Bronchial epithelial cell (primary cell): Measurements from ENCODE around the gene FAF2. TPM values are rescaled to one million over a fixed set of nuclear protein-coding genes. Genes with fewer than 3 reads are reported as not detected.

ENCODE experiments used
- DNase-seq: peaks from one replicate; pipeline ENCODE4 v3.0.0-alpha.2; 2010; ENCODE audit warnings: low read depth
- FAIRE-seq: peaks from 2 replicates; lab custom pipeline; 2011; peaks lifted over from hg19 to GRCh38; lab: Jason Lieb, UNC
- H3K27me3 ChIP-seq: 2 replicates; pipeline ENCODE4 v1.5.1; 2011; ENCODE audit warnings: low read length; ENCODE audit not compliant: control insufficient read depth, insufficient read depth
- H3K36me3 ChIP-seq: 2 replicates; pipeline ENCODE4 v1.5.1; 2011; ENCODE audit warnings: low read length; ENCODE audit not compliant: control insufficient read depth, insufficient read depth
- H3K4me3 ChIP-seq: 2 replicates; pipeline ENCODE4 v1.5.1; 2011; ENCODE audit warnings: mild to moderate bottlenecking, low read depth, low read length, control low read depth
- CTCF ChIP-seq: IDR thresholded peaks from 2 replicates; pipeline ENCODE4 v1.5.1; 2011; ENCODE audit warnings: mild to moderate bottlenecking, moderate library complexity, low read length, control low read depth, inconsistent platforms; ENCODE audit not compliant: insufficient read depth, severe bottlenecking
- total RNA-seq: library from RNA; depleted of rRNA; stranded (reverse); fragments of >200 nt; gene quantifications from 2 replicates; pipeline ENCODE4 v1.2.1, GENCODE V29; 2014

Gene FAF2
- total RNA-seq, 1 donor from 2014 or later, result 34.8 TPM

GRCh38 chr5:176530393-176530982 lies 82.3 kb downstream of the FAF2 start:
- H3K4me3 ChIP-seq, result no peak overlapping the region
- H3K27me3 ChIP-seq, result no peaks in the 10 kb centered on the region
- FAIRE-seq, result no peak
- H3K36me3 ChIP-seq, result peaks cover 42% of the 10 kb centered on the region
- no peak for TF ChIP-seq CTCF
- DNase-seq, result no peak

- TF ChIP-seq CTCF, result no peak
- FAIRE-seq, result no peak
- H3K4me3 ChIP-seq, result no peak overlapping the region
- DNase-seq, result no peak
- H3K36me3 ChIP-seq, result peaks cover 42% of the 10 kb centered on the region
- H3K27me3 ChIP-seq, result no peaks in the 10 kb centered on the region
These were observed 83.1 kb downstream of the FAF2 start for GRCh38 chr5:176530983-176531901.

GRCh38 chr5:176531902-176532493 lies 83.8 kb downstream of the FAF2 start:
- H3K36me3 ChIP-seq, result peaks cover 42% of the 10 kb centered on the region
- no peaks in the 10 kb centered on the region for H3K27me3 ChIP-seq
- FAIRE-seq (no peak), DNase-seq (no peak)
- no peak overlapping the region for H3K4me3 ChIP-seq
- TF ChIP-seq CTCF, result no peak

- TF ChIP-seq CTCF, result no peak
- H3K36me3 ChIP-seq, result peaks cover 38% of the 10 kb centered on the region
- DNase-seq, result no peak
- no peak for FAIRE-seq
- no peak overlapping the region for H3K4me3 ChIP-seq
- H3K27me3 ChIP-seq, result no peaks in the 10 kb centered on the region
These were observed 84.6 kb downstream of the FAF2 start for GRCh38 chr5:176532795-176533194.

GRCh38 chr5:176533390-176533789 lies 85.2 kb downstream of the FAF2 start:
- Histone ChIP-seq H3K27me3 (no peaks in the 10 kb centered on the region), H3K4me3 (no peak overlapping the region), H3K36me3 (peaks cover 34% of the 10 kb centered on the region)
- FAIRE-seq (no peak), DNase-seq (no peak)
- no peak for TF ChIP-seq CTCF
